ENCODE data around the gene NUP188. TPM values are rescaled to one million over a fixed set of nuclear protein-coding genes. Genes with fewer than 3 reads are reported as not detected.
A peak's percentile ranks its signal among the peaks of the same experiment; 100 is the strongest.
"Not testable (repeated sequence)": the region's sequence is repeated elsewhere in the genome, so short reads cannot be mapped to it uniquely, and the experiment has no call there.

The NUP188 gene
- total and polyA plus RNA-seq, 10 donors, result 11.0 to 72.5 (median 49.7) TPM

GRCh38 chr9:128940946-128941755 is 6.3 kb upstream of the NUP188 start:
- TF ChIP-seq, protein P1, sequence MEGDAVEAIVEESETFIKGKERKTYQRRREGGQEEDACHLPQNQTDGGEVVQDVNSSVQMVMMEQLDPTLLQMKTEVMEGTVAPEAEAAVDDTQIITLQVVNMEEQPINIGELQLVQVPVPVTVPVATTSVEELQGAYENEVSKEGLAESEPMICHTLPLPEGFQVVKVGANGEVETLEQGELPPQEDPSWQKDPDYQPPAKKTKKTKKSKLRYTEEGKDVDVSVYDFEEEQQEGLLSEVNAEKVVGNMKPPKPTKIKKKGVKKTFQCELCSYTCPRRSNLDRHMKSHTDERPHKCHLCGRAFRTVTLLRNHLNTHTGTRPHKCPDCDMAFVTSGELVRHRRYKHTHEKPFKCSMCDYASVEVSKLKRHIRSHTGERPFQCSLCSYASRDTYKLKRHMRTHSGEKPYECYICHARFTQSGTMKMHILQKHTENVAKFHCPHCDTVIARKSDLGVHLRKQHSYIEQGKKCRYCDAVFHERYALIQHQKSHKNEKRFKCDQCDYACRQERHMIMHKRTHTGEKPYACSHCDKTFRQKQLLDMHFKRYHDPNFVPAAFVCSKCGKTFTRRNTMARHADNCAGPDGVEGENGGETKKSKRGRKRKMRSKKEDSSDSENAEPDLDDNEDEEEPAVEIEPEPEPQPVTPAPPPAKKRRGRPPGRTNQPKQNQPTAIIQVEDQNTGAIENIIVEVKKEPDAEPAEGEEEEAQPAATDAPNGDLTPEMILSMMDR (IDR thresholded peaks at IDR 0.05 in 8 of 11, conservative IDR thresholded peaks at IDR 0.05 in 3 of 11), result no peak
- TF ChIP-seq POLR2AphosphoS5 (IDR thresholded peaks at IDR 0.05) (no peak), POLR2A (IDR thresholded peaks at IDR 0.05) (no peak)
- H3K4me1 ChIP-seq, result peaks cover 2 to 61% (median 39%) of the 10 kb centered on the region in 6 donors
- DNase-seq, result peak; percentile 72
- peaks cover 0 to 17% (median 0%) of the 10 kb centered on the region in 6 donors for H3K36me3 ChIP-seq
- WGBS, 5 donors, result 74 to 90% (median 82%) methylated on average over 12 of the region's 12 CpGs
- intact Hi-C loops (cut with DNase I; ENCODE audit: low total_unique reads), result no loop called here
- H3K4me3 ChIP-seq, result no peak overlapping the region
- H3K27ac ChIP-seq, result peak overlapping the region in 7 of 8 donors; percentile 21 to 83 (median 58)
- H3K27me3 ChIP-seq (replicated peaks in 1 of 7), result no peaks in the 10 kb centered on the region
- no peaks in the 10 kb centered on the region for H3K9me3 ChIP-seq

GRCh38 chr9:128943832-128944620 is 3.5 kb upstream of the NUP188 start:
- H3K4me3 ChIP-seq, result no peak overlapping the region
- H3K9me3 ChIP-seq, result no peaks in the 10 kb centered on the region
- TF ChIP-seq, protein P1 (IDR thresholded peaks at IDR 0.05 in 8 of 11, conservative IDR thresholded peaks at IDR 0.05 in 3 of 11), result no peak
- peak in 1 of 3 donors; percentile 12 for TF ChIP-seq POLR2AphosphoS5 (IDR thresholded peaks at IDR 0.05)
- DNase-seq, result peak; percentile 55
- no peaks in the 10 kb centered on the region for H3K27me3 ChIP-seq (replicated peaks in 1 of 7)
- H3K36me3 ChIP-seq, result peaks cover 0 to 21% (median 0%) of the 10 kb centered on the region in 6 donors
- intact Hi-C loops (cut with DNase I; ENCODE audit: low total_unique reads), result no loop called here
- 82 to 94% (median 90%) methylated on average over 7 of the region's 7 CpGs for WGBS, 5 donors
- peak overlapping the region in 5 of 8 donors; percentile 62 to 83 (median 71) for H3K27ac ChIP-seq
- peaks cover 16 to 82% (median 58%) of the 10 kb centered on the region in 6 donors for H3K4me1 ChIP-seq

DNA sequence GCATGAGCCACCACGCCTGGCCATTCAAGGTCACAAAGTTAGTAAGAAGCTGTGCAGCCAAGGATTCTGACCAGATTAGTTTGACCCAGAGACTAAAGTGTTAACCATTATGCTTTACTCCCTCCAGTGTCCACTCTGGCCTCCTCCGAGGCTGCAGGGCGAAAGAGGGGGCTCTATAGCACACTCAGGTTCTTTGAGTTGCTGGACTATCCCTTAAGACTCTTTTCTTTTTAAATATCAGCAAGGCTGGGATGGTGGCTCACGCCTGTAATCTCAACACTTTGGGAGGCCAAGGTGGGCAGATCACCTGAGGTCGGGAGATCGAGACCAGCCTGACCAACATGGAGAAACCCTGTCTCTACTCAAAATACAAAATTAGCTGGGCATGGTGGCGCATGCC is 2.5 kb upstream of the NUP188 start:
- WGBS, 5 donors, result 88 to 94% (median 92%) methylated on average over 7 of the region's 7 CpGs
- DNase-seq, result peak; percentile 7
- peak overlapping the region in 1 of 8 donors; percentile 83 for H3K27ac ChIP-seq
- H3K4me1 ChIP-seq, result peaks cover 16 to 91% (median 60%) of the 10 kb centered on the region in 6 donors
- peaks cover 0 to 31% (median 0%) of the 10 kb centered on the region in 6 donors for H3K36me3 ChIP-seq
- H3K27me3 ChIP-seq (replicated peaks in 1 of 7); H3K9me3 ChIP-seq; intact Hi-C loops (cut with DNase I; ENCODE audit: low total_unique reads); H3K4me3 ChIP-seq: not testable (repeated sequence)

DNA sequence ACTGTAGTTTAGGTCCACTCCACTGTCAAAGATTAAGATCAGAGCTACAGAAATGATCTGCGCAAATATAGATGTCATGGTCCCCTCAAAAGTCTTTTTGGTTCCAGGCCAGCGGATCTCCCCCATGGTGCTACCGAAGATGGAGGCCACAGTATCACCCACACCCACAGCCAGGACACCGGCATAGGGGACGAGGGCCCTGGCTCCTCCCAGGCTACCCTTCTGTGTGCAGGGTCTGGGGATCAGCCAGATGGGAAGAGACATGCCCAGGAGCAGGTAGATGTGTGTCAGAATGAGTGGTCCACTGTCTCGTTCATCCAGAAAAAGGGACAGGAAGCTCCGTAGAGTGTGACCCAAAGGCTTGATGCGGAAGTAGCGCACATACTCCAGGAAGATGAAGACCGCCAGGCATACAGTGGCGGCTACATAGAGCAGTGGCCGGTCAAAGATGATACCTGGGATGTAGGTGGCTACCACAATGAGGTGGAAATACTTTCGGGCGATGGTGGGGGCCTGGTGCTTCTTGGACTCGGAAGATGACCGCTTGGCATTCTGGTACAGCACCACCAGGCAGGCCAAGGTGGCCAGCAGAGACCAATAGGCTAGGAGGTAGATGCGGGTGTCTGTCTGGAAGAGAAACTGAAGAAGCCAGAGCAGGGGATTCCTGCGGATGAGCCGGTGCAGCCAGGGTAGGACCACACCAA is 1.5 kb upstream of the NUP188 start:
- intact Hi-C loops (cut with DNase I; ENCODE audit: low total_unique reads), result no loop called here
- WGBS, 5 donors, result 93 to 96% (median 94%) methylated on average over 19 of the region's 19 CpGs
- Histone ChIP-seq H3K9me3 (no peaks in the 10 kb centered on the region), H3K36me3 (peaks cover 0 to 41% (median 0%) of the 10 kb centered on the region in 6 donors), H3K27ac (no peak overlapping the region), H3K4me3 (peak overlapping the region in 5 of 8 donors; percentile 80 to 95 (median 89)), H3K4me1 (peaks cover 16 to 89% (median 57%) of the 10 kb centered on the region in 6 donors), H3K27me3 (replicated peaks in 1 of 7) (no peaks in the 10 kb centered on the region)
- peak; percentile 67 for DNase-seq
- TF ChIP-seq POLR2AphosphoS5 (IDR thresholded peaks at IDR 0.05) (no peak), POLR2A (IDR thresholded peaks at IDR 0.05) (no peak)
- TF ChIP-seq, protein P1 (IDR thresholded peaks at IDR 0.05 in 8 of 11, conservative IDR thresholded peaks at IDR 0.05 in 3 of 11), result no peak
